ENCODE data around the gene KMT2C.
A peak's percentile ranks its signal among the peaks of the same experiment; 100 is the strongest.

The KMT2C gene

GRCh38 chr7:152366662-152367061 is 69.1 kb downstream of the KMT2C start:
- ATAC-seq, result no peak
- no peak for TF ChIP-seq GLIS3 (CRISPR knock-in tag; IDR thresholded peaks at IDR 0.05)
- no peak for TF ChIP-seq TOX (CRISPR knock-in tag; IDR thresholded peaks at IDR 0.05; ENCODE audit: borderline replicate concordance)
- no peak for TF ChIP-seq ZFP3 (CRISPR knock-in tag; IDR thresholded peaks at IDR 0.05)
- no peak for TF ChIP-seq RARB (CRISPR knock-in tag; IDR thresholded peaks at IDR 0.05)
- no peak for TF ChIP-seq TSHZ2 (CRISPR knock-in tag; IDR thresholded peaks at IDR 0.05)
- no peak for TF ChIP-seq POU6F1 (CRISPR knock-in tag; IDR thresholded peaks at IDR 0.05; ENCODE audit: borderline replicate concordance, low read depth)
- no peak for TF ChIP-seq ZFP30 (CRISPR knock-in tag; IDR thresholded peaks at IDR 0.05)
- no peak for TF ChIP-seq SNAI2 (CRISPR knock-in tag; IDR thresholded peaks at IDR 0.05)
- no peak for TF ChIP-seq ISL1 (CRISPR knock-in tag; IDR thresholded peaks at IDR 0.05)
- TF ChIP-seq TCF4 (CRISPR knock-in tag; IDR thresholded peaks at IDR 0.05; ENCODE audit: borderline replicate concordance), result no peak

- no peak for ATAC-seq
- TF ChIP-seq ZNF70 (CRISPR knock-in tag; IDR thresholded peaks at IDR 0.05) (no peak), ZNF8 (CRISPR knock-in tag; IDR thresholded peaks at IDR 0.05) (peak; percentile 87)
Measured at GRCh38 chr7:152365982-152366603, 69.7 kb downstream of the KMT2C start.

- no peak for TF ChIP-seq ZC3H10 (CRISPR knock-in tag; IDR thresholded peaks at IDR 0.05)
- no peak for TF ChIP-seq GLIS3 (CRISPR knock-in tag; IDR thresholded peaks at IDR 0.05)
- no peak for TF ChIP-seq CSDC2 (CRISPR knock-in tag; IDR thresholded peaks at IDR 0.05)
- no peak for TF ChIP-seq TOX (CRISPR knock-in tag; IDR thresholded peaks at IDR 0.05; ENCODE audit: borderline replicate concordance)
- ATAC-seq, result 0 out of 3 replicates have a peak, but pooled peaks have one; percentile 20
Measured at GRCh38 chr7:152363798-152364197, 72.0 kb downstream of the KMT2C start.

- TF ChIP-seq TOX (CRISPR knock-in tag; IDR thresholded peaks at IDR 0.05; ENCODE audit: borderline replicate concordance) (no peak), TSHZ2 (CRISPR knock-in tag; IDR thresholded peaks at IDR 0.05) (0 out of 2 replicates have a peak, but pooled peaks have one; percentile 30), PATZ1 (CRISPR knock-in tag; IDR thresholded peaks at IDR 0.05; ENCODE audit: borderline replicate concordance) (no peak), ARNTL (CRISPR knock-in tag; IDR thresholded peaks at IDR 0.05; ENCODE audit: borderline replicate concordance, low read depth) (no peak)
Measured at GRCh38 chr7:152362128-152362926, 73.5 kb downstream of the KMT2C start.

More at GRCh38 chr7:152362128-152362926, 73.5 kb downstream of the KMT2C start:
- ATAC-seq, result no peak
